HCT116 (cell line): Measurements from ENCODE around the gene DNTT.

ENCODE experiments used
- CTCF ChIP-seq, 3 experiments: fragments of 200-600 bp in 1 of 3; sonication (generic) in 1 of 3; IDR thresholded peaks in 2 of 3; conservative IDR thresholded peaks in 1 of 3; 2 replicates each; pipeline ENCODE4 v1.5.1; 2012 to 2017; ENCODE audit warnings: low read depth in 2 of 3, low read length in 2 of 3, antibody characterized with exemption in 1 of 3, borderline replicate concordance in 1 of 3, control low read depth in 1 of 3, mild to moderate bottlenecking in 1 of 3, mixed read lengths in 1 of 3, mixed run types in 1 of 3, moderate library complexity in 1 of 3; ENCODE audit not compliant: insufficient read depth in 1 of 3
- ELF1 ChIP-seq: IDR thresholded peaks from 2 replicates; pipeline ENCODE4 v1.6.1; 2012; ENCODE audit warnings: low read depth, borderline replicate concordance
- EZH2 ChIP-seq: fragments of 200-600 bp; sonication (generic); IDR thresholded peaks from 2 replicates; pipeline ENCODE4 v1.6.1; 2017; ENCODE audit warnings: antibody characterized with exemption, mixed run types
- POLR2A ChIP-seq: IDR thresholded peaks from 2 replicates; pipeline ENCODE4 v1.7.0; 2011; ENCODE audit warnings: borderline replicate concordance; ENCODE audit not compliant: insufficient read depth, insufficient read length; ENCODE audit errors: extremely low read depth
- POLR2AphosphoS5 ChIP-seq: IDR thresholded peaks from 2 replicates; pipeline ENCODE4 v1.6.1; 2011; ENCODE audit warnings: mild to moderate bottlenecking, low read depth, low read length, moderate library complexity
- ZFX ChIP-seq: fragments of 450-650 bp; IDR thresholded peaks from 2 replicates; pipeline ENCODE4 v1.6.1; 2017

DNA sequence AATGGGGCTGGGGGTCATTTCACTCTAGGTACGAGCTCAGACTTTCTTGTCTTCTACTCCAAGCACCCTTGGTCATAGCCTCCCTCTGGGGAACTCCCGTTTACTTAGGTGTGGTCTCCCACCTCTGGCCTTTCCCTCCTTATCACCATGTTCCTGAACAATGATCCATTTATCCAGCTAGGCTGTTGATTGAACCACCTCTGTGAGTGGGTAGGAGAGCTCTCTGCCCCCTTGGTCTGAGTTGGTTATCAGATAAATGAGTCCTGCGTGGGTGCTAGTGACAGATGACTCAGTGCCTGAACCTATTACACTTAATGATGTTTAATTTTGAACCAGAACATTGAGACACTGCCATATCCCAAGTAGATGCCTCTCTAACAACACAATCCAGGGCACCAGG, 42.3 kb upstream of the DNTT start:
- no peak for TF ChIP-seq CTCF (IDR thresholded peaks at IDR 0.05 in 2 of 3, conservative IDR thresholded peaks at IDR 0.05 in 1 of 3; ENCODE audit: borderline replicate concordance in 1 of 3, insufficient read depth in 1 of 3, low read depth in 2 of 3, low read length in 2 of 3)
- no peak for TF ChIP-seq POLR2AphosphoS5
- TF ChIP-seq ELF1, result no peak
- no peak for TF ChIP-seq ZFX
- TF ChIP-seq POLR2A, result no peak
- no peak for TF ChIP-seq EZH2
